Neural crest cell (in vitro differentiated cells): ENCODE data around the gene RPS15A. TPM values are rescaled to one million over a fixed set of nuclear protein-coding genes. Genes with fewer than 3 reads are reported as not detected.
A peak's percentile ranks its signal among the peaks of the same experiment; 100 is the strongest.
"Not testable (repeated sequence)": the region's sequence is repeated elsewhere in the genome, so short reads cannot be mapped to it uniquely, and the experiment has no call there.

Experiments used
- DNase-seq: peaks from one replicate; pipeline ENCODE4 v3.0.0; 2021; ENCODE audit warnings: low read depth, mixed read lengths, low spot score
- H3K27ac Mint-ChIP-seq: one replicate; pipeline ENCODE4 v1.8.0; 2021; ENCODE audit warnings: mild to moderate bottlenecking, mixed read lengths; ENCODE audit not compliant: unreplicated experiment
- H3K27me3 Mint-ChIP-seq: 2 replicates; pipeline ENCODE4 v1.8.0; 2021; ENCODE audit warnings: low read depth, mild to moderate bottlenecking, mixed read lengths
- H3K36me3 Mint-ChIP-seq: 2 replicates; pipeline ENCODE4 v1.8.0; 2021; ENCODE audit warnings: low read depth, mild to moderate bottlenecking, mixed read lengths
- H3K4me1 Mint-ChIP-seq: 2 replicates; pipeline ENCODE4 v1.8.0; 2021; ENCODE audit warnings: mixed read lengths
- H3K4me3 Mint-ChIP-seq: one replicate; pipeline ENCODE4 v1.8.0; 2021; ENCODE audit warnings: mild to moderate bottlenecking, mixed read lengths
- H3K9me3 Mint-ChIP-seq: 2 replicates; pipeline ENCODE4 v1.8.0; 2021; ENCODE audit warnings: mixed read lengths
- CTCF ChIP-seq: fragments of 200-600 bp; sonication (generic); conservative IDR thresholded peaks from 2 replicates; pipeline ENCODE4 v1.5.0; 2021; ENCODE audit warnings: antibody characterized with exemption, mild to moderate bottlenecking
- total RNA-seq: library from RNA; stranded (reverse); gene quantifications from 2 replicates; pipeline ENCODE4 v1.2.1, GENCODE V29; 2021

Gene RPS15A
- total RNA-seq, 1 donor from 2014 or later: 1,697 TPM

GRCh38 chr16:18759598-18760520 lies 30.3 kb downstream of the RPS15A start:
- H3K4me3 Mint-ChIP-seq, H3K27ac Mint-ChIP-seq, H3K9me3 Mint-ChIP-seq, H3K4me1 Mint-ChIP-seq, H3K27me3 Mint-ChIP-seq, H3K36me3 Mint-ChIP-seq: not testable (repeated sequence)
- peak; percentile 23 for DNase-seq
- TF ChIP-seq CTCF: peak; percentile 73

GRCh38 chr16:18757960-18758660 lies 32.0 kb downstream of the RPS15A start:
- H3K4me3 Mint-ChIP-seq, H3K9me3 Mint-ChIP-seq: not testable (repeated sequence)

GRCh38 chr16:18756639-18757038 lies 33.5 kb downstream of the RPS15A start:
- not testable (repeated sequence) for H3K27ac Mint-ChIP-seq, H3K4me1 Mint-ChIP-seq, H3K9me3 Mint-ChIP-seq, H3K4me3 Mint-ChIP-seq, H3K36me3 Mint-ChIP-seq, DNase-seq, H3K27me3 Mint-ChIP-seq

More at GRCh38 chr16:18757960-18758660, 32.0 kb downstream of the RPS15A start:
- H3K4me1 Mint-ChIP-seq, H3K27ac Mint-ChIP-seq, H3K27me3 Mint-ChIP-seq, DNase-seq, H3K36me3 Mint-ChIP-seq: not testable (repeated sequence)

- H3K27ac Mint-ChIP-seq, H3K9me3 Mint-ChIP-seq, DNase-seq, H3K4me1 Mint-ChIP-seq, H3K27me3 Mint-ChIP-seq, H3K4me3 Mint-ChIP-seq, H3K36me3 Mint-ChIP-seq: not testable (repeated sequence)
Observed at GRCh38 chr16:18742870-18743269, 47.3 kb downstream of the RPS15A start.

- DNase-seq, H3K9me3 Mint-ChIP-seq, H3K4me1 Mint-ChIP-seq, H3K36me3 Mint-ChIP-seq, H3K27ac Mint-ChIP-seq, H3K27me3 Mint-ChIP-seq, H3K4me3 Mint-ChIP-seq: not testable (repeated sequence)
Observed at GRCh38 chr16:18740027-18740426, 50.1 kb downstream of the RPS15A start.

GRCh38 chr16:18738768-18739167 lies 51.4 kb downstream of the RPS15A start:
- H3K27ac Mint-ChIP-seq, H3K4me3 Mint-ChIP-seq, H3K36me3 Mint-ChIP-seq, DNase-seq, H3K4me1 Mint-ChIP-seq, H3K9me3 Mint-ChIP-seq, H3K27me3 Mint-ChIP-seq: not testable (repeated sequence)

GRCh38 chr16:18734279-18734678 lies 55.9 kb downstream of the RPS15A start:
- DNase-seq, H3K27me3 Mint-ChIP-seq, H3K4me3 Mint-ChIP-seq, H3K36me3 Mint-ChIP-seq, H3K27ac Mint-ChIP-seq, H3K4me1 Mint-ChIP-seq, H3K9me3 Mint-ChIP-seq: not testable (repeated sequence)

Other genes starting within 250 kb of the RPS15A start
- 84.7 and 86.7 TPM in 2 replicates for gene NOMO2, start 228.2 kb downstream of the RPS15A start, total RNA-seq
- gene ARL6IP1, start 11.2 kb upstream of the RPS15A start, total RNA-seq: 211 and 212 TPM in 2 replicates
- gene SMG1, start 136.1 kb upstream of the RPS15A start, total RNA-seq: 87.1 and 93.3 TPM in 2 replicates
- gene TMC7, start 193.6 kb upstream of the RPS15A start, total RNA-seq: 3.1 and 3.9 TPM in 2 replicates